Measurements from ENCODE around the gene CCDC106.

Gene CCDC106

DNA sequence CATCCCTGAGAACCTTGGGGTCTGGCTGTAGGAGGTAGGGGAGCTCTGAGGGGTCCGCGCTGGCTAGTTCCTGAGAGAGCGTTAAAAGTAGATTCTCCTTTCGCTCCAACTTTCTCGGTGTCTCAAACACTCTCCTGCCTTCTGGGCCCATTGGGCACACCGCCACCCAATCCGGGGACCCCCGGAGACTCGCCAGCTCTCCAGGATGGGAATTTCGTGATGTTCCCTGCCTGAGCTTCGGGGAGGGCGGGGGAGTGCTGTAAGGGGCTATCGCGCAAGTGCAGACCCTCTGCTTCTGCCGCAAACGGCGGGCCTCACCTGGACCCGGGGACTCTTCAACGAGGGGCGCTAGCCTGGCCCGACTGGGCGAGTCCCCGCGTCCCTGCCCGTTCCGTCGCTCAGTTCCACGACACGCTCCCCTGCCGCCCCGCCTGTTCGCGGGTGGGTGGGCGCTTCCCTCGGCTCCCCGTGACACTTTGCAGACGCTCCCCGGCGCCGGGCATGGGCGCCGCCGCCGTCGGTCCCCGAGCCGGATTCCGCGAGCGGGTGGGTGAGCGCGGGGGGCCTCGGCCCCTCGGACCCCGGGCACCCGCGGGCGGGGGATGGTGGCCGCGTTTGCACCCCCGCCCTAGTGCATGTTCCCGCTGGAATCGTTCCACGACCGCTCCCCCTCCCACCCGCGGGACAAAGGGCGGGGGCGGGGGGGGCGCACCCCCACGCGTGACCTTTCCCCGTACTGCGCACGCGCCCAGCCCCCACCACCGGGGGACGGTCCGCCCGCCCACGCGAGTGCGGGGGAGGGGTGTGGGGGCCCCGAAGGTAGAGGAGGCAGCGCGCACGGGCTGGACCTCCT is at the start of gene CCDC106:
CCDC106 (plus strand) TSS at position 481 of the 853 bp plus-strand sequence. CDS start 835 bp downstream, outside the sequence.
- peak; percentile 51 to 59 for DNase-seq

DNA sequence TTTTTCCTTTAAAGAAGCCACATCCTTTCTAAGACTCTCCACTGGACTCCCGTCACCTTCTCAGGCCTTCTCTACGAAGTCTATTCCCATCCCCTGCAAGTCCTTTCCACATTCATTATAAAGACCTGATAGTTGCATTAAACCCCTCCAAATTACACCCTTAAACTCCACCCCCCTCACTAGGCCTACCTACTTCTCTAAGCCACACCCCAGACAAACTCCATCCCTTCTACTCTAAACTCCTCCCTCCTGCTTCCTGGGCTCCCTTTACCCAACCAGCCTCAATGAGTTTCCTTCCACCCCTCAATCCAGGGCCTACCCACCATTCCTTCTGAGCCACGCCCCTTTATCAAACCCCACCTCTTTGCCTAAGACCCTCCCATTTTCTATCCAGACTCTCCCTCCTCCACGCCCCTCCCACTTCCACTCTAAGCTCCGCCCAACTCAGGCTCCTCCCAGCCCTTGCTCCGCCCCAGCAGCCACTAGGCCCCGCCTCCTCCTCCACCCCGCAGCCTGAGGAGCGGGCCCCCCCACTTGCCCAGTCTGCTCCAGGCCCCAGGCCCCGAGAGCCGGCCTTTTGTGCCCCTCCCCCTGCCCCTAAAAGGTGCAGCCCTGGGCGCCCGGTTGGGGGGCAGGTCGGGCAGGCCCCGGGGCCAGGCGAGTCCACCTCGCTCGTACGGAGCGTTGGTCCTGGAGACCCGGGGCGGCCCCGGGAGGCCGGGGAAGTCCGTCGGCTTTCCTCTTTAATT is 49.1 kb upstream of the CCDC106 start:
- peak; percentile 89 to 90 for DNase-seq

- DNase-seq = peak; percentile 96
Observed at GRCh38 chr19:55599468-55599841, 48.6 kb upstream of the CCDC106 start, which contains the start of gene FIZ1. FIZ1 (minus strand) TSS chr19:55599517; CDS start chr19:55597865, 1,652 bp downstream.

- DNase-seq = peak; percentile 76 to 78
Observed at GRCh38 chr19:55599842-55600661, 48.0 kb upstream of the CCDC106 start, which contains the start of gene ZNF524. ZNF524 (plus strand) TSS chr19:55600288; CDS start chr19:55602113, 1,825 bp downstream.

- DNase-seq = no peak
Observed at GRCh38 chr19:55600662-55601028, 47.4 kb upstream of the CCDC106 start.

GRCh38 chr19:55601084-55601483 is 46.9 kb upstream of the CCDC106 start:
- DNase-seq = no peak

- no peak for DNase-seq
Observed at GRCh38 chr19:55602104-55603001, 45.7 kb upstream of the CCDC106 start.

- no peak for DNase-seq
Observed at GRCh38 chr19:55603115-55603514, 44.9 kb upstream of the CCDC106 start.

DNA sequence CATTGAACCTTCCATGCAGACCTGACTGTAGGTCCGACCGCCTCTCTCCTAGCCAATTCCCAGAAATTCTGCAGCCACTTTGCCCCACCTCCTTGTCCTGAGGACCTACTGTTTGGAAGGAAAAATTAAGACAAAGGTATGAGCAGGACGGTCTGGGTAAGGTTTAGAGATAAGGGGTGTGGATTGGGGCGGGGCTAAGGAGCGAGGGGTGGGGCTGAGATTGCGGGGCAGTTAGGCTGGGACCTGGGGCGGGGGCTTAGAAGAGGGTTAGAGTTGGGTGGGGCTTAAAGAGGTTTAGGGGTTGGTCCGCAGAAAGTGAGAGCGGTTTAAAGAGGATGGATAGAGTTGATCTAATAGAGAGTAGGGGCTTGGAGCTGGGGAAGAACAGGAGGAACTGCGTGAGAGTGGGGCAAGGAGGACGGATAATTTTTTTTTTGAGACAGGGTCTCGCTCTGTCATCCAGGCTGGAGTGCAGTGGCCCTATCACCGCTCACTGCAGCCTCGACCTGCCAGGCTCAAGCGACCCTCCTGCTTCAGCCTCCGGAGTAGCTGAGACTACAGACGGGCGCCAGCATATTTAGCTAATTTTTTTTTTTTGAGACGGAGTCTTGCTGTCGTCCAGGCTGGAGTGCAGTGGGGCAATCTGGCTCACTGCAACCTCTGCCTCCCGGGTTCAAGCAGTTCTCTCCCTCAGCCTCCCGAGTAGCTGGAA is 44.3 kb upstream of the CCDC106 start:
- no peak for DNase-seq

DNA sequence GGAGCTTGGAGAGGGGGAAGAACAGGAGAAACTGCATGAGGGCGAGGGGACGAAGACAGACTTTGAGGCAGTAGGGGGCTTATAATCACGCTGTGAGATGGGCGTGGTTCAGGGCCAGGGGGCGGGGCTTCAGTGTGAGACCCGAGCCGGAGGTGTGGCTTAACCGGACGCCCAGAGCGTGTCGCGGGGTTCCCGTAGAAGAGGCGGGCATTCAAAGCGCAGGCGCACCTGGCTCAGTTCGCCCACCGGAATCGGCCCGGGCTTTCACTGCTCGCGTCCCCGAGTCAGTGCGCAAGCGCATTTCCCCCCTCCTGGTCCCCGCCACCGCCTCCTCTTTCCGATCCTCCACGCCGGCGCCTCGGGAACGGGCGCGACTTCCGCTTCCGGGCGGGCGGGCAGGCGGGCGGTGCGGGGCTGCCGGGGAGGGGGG is 42.8 kb upstream of the CCDC106 start:
- peak; percentile 98 to 99 for DNase-seq

GRCh38 chr19:55605637-55606470 is 42.2 kb upstream of the CCDC106 start, which contains the start of gene ZNF865:
ZNF865 (plus strand) TSS chr19:55605647; CDS start chr19:55613619, 7,972 bp downstream.
- peak; percentile 59 to 60 for DNase-seq

DNA sequence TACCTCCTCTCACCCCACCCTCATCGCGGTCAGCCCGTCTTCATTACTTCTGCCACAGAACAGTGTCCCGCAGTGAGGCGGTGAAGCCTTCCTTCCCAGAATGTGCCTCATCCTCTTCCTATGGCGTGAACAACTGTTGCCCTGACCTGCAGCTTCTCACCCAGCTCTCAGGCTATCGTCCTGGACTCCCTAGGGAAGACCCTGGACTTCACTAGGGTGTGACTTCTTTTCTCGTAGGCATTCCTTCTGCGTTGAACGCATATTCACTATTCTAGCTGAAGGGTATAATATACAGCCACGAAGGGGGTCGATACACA is 41.6 kb upstream of the CCDC106 start:
- DNase-seq = no peak

DNA sequence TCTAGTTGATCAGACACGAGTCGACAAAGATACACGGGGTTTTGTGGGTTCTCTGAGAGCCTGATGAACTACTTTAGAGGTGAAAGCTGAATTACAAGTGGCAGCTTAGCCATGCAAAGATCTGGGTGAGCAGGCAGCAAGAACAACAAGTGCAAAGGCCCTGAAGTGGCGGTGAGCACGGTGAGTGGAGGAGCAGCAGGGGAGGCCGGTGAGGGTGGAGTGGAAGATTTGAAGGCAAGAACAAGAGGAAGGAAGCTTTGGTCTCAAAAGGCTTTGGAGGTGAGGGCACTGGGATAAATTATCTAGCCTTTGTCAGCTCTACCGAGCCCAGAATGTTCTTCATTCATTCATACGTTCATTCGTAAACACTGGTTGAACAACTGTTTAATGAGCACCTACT is 41.2 kb upstream of the CCDC106 start:
- no peak for DNase-seq

GRCh38 chr19:55609326-55609725 is 38.7 kb upstream of the CCDC106 start:
- no peak for DNase-seq

DNA sequence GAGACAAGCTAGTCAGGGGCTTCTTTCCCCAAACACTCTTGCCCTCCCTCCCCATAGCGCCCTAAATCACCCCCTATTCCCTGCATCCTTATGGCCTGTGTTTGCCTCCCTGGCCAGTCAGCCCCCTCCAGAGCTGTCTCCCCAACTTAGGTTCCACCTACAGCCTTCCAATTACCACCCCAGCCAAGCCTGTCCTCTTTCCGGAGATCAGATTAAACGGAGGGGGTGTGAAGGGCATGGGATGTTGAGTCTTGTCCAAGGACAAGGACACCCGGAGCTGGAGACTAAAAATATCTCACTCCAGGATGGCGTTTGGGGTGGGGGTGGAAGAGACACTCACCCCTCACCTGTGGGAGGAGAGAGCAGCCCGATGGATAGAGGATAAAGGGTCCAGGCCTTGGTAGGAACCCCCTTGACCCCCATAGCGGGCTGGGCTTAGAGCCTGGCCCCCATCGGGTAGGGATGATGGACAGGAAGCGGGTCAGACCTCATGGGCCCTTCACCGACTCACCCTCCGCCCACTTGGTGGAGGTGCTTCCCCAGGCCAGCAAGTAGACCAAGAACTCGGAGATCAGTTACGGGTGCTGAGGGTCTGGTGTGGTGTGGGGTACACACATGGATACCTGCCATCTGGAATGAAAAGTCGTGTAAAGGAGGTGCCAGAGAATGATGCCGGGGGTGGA is 36.6 kb upstream of the CCDC106 start:
- no peak for DNase-seq

DNA sequence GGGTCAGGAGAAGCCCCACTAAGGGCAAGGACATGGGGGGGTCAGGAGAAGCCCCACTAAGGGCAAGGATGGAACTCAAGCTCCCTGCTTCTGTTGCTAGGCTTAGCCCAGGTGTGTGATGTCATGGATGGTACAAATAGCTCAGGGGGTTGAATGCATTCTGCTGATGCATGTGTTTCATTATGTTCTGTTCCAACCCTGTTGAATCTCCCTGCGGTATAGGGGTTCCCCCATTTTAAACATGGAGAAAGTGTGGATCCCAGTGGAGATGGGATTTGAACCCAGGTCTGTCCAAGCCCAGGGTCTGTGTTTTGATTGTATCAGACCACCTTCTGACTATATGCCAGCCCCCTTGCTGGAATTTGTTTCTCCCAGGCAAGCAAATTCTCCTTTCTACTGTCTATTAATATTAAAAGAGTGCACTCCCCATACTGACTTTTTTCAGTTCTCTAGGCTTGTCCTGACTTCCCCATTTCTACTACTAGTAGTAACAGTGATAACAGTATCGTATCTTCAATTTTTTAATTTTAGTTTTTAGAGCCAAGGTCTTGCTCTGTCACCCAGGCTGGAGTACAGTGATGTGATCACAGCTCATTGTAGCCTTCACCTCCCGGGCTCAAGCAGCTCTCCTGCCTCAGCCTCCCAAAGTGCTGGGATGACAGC is 35.9 kb upstream of the CCDC106 start:
- no peak for DNase-seq

DNA sequence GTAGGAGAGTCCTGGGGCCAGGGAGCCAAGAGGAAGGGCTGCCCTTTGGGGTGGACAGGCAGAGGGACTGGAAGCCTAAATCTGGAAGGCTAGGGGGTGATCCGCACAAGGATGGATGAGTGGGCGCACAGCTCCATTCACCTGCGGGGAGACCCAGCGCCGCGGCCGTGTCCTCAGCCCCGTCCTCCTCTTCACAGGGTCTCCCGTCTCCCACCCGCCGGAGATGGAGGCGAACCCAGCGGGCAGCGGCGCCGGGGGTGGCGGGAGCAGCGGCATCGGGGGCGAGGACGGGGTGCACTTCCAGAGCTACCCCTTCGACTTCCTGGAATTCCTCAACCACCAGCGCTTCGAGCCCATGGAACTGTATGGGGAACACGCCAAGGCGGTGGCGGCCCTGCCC is 34.6 kb upstream of the CCDC106 start:
- DNase-seq = no peak

GRCh38 chr19:55613930-55614710 is 33.9 kb upstream of the CCDC106 start:
- no peak for DNase-seq
